CD4-positive, alpha-beta T cell treated with Interleukin-21 for 1 hour (primary cell): Measurements from ENCODE around the gene HOXB4.

Experiments used
- DNase-seq: peaks from one replicate; pipeline ENCODE4 v3.0.0-alpha.2; 2020

HOXB4 gene

DNA sequence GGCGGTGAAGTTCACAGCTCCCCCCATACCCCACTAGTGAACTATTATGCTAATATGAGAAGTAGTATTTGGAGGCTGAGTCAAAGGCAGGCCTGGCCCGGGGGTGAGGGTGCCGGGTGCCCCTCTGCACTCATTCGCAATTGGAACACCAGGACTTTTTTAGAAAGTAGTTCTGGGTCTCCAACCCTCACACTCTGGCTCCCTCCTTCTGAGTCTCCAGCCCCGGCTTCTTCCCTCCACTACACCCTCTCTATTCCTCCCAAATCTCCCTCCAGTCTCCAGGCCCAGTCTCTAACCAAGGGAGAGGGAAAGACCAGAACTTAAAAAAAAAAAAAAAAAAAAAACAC, 21.9 kb downstream of the HOXB4 start:
- DNase-seq: no peak

DNA sequence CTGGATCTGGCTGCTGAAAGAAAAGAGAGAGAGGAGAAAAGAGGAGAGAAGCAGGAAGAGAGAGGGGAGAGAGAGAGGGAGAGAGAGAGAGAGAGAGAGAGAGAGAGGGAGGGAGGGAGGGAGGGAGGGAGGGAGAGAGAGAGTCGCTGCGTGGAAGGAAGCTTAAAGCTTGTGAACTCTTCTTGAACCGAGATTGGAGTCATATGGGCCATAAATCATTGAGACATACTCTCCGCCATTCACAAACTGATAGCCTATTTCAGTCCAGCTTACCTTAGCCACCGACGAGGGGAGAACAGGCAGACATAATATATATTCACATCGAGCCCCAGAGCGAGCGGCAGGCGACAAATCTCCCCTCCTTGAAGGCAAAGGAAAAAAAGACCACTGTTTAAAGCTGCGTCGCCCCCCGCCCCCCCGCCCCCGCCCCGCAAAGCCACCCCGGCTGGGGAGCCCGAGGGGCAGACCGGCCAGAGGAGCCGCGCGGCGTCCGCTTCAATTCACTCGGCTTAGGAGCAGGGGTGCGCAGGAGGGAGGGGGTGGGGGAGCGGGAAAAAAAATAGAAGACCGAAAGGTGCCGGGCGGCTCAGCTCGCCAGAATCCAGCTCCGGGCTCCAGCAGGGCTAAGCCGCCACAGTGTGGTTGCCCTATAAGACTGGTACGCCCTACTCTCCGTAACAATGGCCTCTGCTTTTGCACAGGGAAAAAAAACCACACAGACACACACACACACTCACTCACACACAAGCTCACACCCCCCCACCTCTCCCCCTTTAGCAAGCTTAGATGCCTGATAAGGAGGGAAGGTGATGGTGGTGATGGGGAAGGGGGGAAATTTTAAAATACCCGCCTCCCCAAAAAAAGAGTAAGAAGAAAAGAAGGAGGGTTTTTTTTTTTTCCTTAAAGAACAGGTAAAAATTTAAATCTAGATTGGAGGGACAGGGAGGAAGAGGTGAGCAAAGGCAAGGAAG, 22.6 kb downstream of the HOXB4 start:
- peak; percentile 24 for DNase-seq

DNA sequence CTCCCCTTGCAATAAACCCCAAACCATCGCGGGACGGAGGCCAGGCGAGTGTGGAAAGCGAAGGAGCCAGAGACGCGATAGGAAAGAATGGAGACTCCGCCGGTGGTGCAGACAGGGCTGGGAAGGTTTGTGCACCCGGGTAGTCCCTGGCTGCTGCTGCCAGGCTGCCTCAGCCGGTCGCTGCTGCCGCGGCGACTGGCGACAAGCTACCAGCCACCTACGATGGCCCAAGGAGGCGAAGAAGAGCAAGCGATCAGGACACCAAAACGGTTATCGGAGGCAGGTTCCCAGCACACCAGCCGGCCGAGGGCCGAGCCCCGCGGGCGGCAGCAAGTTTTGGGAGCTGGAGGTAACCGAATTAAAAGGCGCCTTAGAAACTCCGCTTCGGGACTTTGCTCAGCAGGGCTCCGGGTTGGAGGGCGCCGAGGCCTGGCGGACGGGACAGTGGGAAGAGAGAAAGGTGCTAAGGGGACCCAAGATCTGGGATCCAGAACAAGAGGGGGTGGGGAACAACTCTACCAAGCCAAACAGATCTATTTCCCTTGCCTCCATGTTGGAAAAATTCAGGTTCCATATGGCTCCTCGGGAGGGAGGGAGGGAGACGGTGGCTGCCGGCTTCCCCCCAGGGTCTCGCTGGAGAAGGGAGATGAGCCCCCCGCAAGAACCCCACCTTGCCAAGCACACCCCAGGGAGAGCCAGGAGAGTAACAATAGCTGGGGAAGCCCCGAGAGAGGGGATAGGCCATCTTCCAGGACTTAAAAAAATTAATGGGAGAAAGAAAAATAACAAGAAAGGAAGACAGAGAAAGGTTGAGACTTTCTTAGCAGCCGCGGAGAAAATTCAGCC, 23.5 kb downstream of the HOXB4 start:
- DNase-seq: no peak

DNA sequence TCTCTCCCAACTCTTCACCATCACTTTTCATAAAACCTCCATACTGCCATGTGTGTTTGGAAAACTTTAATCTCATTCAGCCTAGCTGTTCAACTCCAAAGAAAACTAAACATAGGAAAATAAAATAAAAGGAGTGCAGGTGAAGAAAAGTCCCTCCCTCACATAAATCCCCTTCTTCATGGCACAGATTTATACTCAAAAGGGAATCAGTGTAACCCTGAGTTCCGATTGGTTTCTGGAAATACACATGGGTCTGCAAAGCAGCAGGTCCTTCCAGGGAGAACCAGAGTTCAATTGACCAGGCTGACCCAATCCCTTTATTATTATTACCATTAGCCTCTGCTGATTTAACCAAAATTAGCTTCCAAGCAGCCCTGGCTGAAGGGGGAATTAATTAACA, 24.3 kb downstream of the HOXB4 start:
- DNase-seq: no peak

DNA sequence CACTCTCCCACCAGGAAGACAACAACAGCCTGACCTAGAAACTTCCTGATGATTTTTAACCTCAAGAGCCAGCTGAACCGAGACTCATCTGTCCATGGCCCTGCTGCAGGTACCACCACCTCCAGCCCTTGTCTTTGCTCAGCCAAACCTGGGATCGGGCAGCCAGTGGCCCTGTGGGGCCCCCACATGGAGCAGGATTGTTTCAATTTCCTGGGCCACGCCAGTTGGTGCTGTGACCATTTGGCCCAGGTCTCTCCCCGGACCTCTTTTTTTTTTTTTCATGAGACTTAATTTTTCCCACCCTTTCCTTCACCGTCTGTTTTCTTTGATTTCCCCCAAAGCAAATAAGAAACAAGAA, 25.0 kb downstream of the HOXB4 start:
- no peak for DNase-seq

DNA sequence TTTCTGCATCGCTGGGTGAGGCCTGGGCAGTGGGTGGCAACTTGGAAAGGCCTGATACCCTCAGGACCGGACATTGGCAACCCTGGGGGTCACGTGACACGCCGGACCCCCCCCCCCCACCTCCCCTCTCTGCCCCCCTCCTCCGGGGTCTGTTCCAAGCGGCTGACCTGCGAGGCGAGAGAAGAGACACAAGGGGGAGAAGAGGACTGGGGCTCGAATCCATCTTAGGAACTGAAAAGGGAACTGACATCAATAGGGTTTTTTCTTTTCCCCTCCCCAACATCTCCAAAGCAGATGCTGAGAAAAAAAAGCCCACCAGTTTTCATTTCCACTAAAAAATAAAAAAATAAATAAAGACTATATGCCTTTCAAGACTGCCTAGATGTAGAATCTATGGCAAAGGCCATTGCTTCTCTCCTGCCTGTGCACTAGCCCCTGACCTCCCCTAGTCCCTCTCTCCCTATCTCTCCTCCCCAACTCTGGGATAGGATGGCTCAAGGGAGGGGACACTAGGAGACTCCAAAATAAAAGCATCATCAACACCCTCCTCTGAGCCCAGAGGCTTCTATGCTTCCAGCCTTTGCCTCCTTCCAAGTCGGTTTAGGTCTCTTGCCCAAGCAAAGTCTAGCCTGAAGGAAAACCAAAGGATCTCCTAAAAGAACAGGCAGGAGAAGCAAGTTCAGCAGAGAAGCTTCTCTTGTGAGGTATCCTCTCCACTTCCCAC, 25.5 kb downstream of the HOXB4 start:
- no peak for DNase-seq

DNA sequence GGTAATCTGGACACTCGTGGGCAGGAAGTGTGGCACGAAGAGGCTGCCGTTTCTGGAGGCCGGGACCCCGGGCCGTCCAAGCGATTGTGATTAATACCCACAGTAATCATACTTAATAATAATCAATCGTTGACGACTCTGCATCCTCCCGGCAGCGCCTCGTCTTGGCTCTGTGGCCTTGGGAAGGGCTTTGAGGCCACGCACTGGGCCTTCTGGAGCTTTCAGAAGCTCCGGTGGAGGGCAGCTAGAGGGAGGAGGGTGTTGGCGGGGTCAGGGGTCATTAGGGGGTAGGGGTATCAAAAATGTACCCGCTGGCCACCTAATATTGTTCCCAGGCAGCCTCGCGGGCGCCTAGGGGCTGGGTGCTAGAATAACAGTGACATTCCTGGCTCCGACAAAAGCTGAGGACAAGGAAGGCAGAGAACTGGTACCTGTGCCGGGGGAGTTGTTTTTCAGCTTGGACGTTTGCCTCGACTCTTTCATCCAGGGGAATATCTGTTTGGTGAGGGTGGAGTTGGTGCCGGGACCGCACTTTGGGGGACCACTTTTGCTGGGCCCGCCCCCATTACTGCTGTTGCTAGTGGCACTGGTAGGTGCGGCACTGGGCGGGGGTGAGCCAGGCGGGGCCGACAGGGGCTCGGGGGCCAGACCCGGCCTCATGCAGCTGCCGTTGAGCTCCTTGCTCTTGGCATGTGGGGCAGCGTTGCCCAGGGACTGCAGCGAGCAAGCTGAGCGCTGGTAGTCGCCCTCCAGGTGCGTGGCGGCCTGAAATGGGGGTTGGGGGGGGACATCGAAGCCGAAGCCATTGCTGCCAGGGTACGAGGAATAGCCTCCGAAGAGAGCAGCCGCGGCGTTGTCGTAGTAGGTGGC, 26.3 kb downstream of the HOXB4 start:
- no peak for DNase-seq

DNA sequence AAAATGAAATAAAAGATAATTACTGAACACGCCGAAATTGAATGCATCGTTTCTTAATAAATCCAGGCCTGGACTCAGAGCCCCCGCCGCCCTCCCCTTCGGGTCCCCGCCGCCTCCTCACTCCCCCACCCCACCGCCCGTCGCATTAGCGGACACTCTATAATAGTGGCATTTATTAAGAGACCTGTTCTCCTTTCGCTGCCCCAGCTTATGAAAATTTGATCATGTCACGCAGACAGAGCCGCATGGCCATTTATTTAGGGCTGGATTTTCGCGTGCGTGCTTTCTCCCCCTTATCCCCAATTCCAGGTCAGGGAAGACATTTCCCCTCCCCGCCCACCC, 27.0 kb downstream of the HOXB4 start:
- DNase-seq: no peak

DNA sequence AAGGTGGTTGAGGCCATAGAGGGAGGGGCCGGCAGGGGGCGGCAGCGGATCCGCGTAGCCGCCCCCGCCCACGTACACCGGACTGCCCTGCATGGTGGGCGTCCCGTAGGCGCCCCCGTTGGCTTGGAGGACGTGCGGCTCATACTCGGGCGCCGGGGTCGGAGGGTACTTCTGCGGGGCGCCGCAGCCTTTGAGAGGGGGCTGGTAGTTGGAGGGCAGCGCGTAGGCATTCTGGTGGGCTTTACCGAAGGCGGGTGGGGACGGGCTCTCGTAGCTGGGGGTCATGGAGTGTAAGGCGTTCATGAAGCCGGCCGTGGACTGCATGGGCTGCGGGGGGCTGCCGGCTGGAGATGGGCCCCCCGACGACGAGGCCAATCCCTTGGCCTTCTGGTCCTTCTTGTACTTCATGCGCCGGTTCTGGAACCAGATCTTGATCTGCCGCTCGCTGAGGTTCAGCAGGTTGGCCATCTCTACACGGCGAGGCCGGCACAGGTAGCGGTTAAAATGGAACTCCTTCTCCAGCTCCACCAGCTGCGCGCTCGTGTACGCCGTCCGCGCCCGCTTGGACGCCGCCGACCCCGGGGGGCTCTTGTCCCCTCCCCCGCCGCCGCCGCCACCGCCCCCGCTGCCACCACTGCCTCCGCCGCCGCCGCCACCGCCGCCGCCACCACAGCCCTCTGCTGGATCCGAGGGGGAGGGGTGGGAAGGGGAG, 27.5 kb downstream of the HOXB4 start:
- DNase-seq: no peak

DNA sequence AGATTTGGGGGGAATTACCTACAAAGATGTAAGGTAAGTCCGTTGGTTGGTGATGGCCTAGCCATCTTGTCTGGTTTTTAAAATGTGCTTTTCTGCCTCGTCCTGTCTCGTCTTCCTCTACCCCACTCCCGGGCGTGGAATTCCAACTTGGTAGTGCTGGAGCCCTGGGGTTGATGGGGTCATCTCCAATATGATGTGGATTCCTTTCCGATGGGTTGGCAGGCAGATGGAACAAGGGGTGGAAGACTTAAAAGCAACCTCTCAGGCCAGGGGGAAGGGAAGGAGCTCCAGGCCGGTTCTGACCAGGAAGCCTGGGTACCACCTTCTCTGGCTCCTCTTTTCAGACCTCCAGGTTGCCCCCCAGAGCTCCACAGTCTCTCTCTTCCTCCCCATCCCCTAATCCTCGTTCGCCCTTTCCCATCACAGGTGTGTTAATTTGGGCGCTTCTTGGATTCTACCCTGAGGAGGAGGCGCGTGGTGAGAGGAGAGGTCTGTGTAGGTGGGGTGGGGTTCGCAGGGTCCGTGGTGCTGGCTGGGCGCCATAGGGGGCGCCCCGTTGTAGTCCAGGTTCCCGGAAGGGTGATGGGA, 28.1 kb downstream of the HOXB4 start:
- DNase-seq: no peak

DNA sequence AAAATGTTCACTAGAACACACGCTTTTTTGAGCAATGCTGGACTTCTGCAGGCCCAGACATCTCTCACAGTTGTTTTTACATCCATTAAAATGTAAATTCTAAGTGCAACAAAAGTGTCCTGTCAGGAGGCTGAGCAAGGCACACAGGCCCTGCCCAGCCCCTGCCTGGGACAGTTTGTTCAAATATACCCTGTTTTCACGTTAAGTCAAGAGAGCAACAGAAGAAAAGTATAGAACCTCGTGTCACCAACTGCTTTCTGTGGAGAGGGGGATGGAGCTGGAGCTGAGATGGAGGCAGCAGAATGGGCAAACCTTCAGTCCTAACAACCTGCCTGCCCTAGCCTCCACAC, 28.9 kb downstream of the HOXB4 start:
- DNase-seq: no peak

DNA sequence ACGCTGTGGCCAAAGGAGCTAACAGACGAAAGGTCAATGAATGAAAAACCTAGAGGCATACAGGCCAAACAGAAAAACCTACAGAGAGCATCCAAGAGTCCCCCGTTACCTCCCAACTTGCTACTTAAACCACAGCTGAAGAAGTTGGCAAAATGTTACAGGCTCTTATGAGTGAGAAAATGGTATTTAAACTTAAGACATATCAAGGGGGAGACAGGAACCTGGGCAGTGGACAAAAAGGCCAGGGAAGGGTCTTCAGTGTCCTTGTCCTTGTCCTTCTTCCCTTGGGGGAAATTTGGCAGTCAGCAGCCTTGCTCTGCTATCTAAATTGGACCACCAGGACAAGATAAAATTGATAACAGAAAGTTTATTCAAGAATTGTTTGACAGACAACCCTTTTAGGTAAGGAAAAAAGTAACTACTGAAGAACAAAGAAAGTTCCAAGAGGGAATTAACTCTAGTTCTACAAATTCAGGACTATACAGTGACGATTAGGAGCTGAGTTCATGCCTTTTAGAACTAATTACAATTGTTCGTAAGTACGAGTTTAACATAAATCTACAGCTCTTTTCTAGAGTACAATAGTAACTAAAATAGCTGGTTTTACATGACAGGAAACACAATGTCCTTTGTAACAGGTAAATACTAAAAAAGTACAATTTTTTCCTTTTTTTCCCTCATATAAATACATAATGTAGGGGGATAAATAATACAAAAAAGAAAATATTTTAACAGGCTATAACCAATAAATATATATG, 29.4 kb downstream of the HOXB4 start:
- DNase-seq: no peak

DNA sequence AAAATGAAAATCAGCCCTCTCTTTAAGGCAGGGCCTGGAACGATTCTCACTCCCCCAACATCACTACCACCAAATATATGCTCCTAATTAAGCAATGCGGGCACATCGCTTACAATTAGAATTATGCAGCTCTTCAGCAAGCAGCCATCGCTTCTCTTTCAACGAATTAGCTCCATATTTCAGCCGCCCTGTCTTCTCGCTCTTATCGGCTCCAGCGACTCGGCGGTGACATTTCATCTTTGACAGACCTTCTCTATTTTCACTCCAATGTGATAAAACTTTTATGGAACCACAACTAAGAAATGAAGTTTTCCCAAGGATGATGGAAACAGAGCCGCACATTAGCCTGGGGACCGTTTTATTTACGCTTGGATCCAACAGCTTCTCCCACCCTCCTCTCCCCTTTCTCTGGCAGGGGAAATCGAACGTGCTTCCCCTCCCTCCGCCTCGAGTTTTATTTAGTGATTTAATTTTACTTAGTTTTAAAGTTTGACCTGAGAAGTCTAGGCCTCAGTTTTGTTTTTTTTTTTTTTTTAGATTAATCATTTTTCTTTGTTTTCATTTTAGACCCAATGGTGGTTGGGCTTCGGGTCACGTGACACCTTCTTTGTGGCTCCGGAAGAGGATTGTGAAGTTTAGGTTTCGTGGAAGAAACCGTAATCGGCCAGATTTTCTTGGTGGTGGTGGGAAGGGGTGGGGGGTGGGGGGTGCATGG, 30.2 kb downstream of the HOXB4 start:
- DNase-seq: peak; percentile 60

DNA sequence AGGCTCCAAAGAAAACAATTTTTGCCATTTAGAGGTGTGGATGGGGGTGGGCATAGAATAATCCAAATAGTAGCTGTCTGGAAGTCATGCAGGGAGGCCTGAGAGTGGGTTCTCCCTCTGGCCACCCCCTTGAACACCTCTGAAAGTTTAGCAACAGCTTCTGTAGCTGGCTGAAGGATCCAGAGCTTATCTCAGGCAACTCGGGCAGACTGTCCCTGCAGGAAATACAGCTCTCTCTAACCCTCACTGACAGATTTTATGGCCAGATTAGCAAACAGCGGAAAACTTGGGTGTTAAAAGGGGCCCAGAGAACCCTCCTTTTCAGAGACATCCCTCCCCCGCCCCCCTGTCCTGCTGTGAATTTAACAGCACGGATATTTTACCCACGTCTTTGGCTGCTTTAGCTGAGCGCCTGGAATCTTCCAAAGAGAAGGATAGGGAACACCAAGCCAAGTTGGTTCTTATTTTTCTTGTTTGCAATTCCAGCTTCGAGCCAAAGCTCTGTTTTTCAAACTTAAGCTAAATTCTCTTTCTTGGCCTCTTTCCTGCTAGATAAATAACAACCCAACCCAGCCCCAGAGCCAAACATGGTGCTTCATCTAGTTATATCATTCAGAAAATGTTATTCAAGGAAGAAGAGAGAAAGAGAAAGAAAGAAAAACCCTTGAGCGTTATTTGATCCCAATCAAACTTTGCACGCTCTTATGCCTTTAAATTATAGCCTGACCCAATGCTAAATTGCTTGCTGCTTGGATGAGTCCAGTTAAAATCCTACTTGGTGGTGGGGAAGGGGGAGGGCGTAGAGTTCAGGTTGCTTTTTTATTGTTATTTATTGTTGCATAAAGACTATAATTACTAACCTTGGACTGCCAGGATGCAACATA, 31.0 kb downstream of the HOXB4 start:
- peak; percentile 22 for DNase-seq

DNA sequence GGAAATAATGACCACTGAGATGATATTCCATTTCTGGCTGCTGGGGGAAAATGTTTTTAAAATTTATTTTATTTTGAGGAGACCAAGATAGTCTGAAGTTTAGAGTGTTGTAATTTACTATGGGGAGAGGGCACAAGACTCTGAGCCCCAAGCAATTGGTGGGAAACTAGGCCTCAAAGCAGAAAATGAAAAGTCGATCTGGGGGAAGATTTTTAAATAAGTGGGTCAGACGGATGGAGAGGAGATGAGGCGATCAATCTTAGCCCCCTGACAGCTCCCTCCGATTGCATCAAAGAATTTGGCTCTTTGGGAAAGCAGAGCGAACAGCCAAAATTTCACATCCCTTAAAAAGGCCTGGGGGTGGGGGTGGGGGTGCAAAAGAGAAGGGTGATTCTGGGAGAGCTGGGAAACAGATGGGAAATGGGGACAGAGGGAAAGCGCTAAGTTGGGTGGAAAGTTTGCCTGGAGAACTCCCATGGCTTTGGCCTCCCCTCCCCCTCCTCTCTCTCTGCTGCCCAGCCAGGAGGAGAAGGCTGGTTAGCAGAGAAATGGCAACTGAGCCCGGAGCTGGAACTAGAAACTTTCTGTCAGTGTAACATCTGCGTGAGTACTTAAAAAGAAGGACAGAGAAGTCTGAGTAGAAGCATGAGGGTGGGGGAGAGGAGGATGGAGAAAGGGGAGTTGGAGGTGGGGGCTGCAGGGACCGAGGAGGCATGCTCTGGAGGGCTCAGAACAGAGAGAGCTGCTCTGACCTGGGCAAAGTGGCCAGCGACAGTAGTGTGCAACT, 31.8 kb downstream of the HOXB4 start:
- DNase-seq: no peak

DNA sequence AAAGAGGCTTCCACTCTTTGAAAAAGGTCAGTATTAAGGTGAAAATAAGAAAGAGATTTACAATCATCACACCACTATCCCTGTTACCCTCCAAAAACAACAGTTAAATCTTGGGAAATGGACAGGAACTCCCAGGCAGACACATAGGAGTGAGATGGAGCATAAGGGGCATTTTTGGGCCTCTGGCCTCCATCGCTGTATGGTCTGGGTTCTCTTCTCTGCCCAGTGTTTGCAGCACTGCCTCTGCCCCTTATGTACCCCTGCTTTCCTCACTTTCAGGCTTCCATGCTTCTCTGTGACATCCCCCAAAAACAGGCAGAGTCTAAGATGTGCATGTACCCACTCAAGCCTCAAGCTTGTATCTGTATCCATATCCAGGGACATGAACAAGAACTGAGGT, 32.6 kb downstream of the HOXB4 start:
- no peak for DNase-seq

DNA sequence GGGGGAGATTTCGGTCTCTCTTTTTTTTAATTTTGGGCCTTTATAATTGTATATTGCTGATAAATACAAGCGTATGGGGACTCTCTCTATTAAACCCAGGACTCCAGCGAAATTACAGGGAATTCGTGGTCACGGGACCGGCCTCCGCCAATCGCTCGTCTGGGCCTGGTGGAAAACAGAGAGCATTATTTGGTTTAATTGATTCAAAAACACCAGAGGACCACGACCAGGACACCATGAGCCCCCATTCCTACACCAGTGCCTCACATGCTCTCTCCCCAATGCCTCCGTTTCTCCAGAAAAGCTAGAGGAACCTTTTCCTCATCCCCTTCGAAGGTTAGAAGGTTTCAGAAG, 33.2 kb downstream of the HOXB4 start, which contains the start of gene HOXB2:
Gene HOXB2, minus strand, starts transcription at position 88 of the 354 bp plus-strand sequence. CDS start 198 bp downstream, outside the sequence.
- no peak for DNase-seq

DNA sequence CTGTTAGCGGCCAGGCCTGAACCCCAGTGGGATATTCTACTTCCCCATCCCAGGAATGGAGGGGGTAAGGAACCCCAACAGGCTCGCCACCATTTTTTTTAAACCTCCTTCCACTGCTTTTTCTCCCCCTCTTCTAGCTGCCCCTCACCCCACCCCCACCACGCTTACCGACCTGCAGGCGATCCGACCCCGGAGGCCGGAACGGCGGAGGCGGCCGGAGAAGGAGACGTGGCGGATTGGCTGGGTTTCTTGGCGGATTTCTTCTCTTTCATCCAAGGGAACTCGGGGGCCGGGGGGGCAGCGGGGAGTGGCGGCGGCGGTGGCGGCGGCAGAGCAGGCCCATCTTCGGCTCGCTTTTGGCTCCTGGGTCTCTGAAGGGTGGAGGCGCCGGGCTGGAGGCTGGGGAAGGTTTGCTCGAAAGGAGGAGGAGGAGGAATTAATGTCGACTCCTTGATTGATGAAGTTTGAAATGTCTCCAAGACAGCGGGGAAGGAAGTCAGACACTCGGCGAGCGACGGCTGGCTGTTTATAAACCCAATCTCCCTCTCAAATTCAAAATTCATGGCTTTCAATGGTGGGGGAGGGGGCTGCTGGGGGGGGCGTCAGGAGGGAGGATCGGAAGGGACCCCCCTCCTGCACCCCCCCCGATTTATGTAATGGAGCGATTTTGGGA, 33.7 kb downstream of the HOXB4 start:
- peak; percentile 54 for DNase-seq
